H1 (cell line): Measurements from ENCODE around the gene BRD1. TPM values are rescaled to one million over a fixed set of nuclear protein-coding genes. Genes with fewer than 3 reads are reported as not detected.

Source experiments
- BCL11A ChIP-seq, 2 experiments: IDR thresholded peaks; one replicate each; pipeline ENCODE4 v1.6.1; 2011; ENCODE audit warnings: low read depth in 2 of 2, low read length in 2 of 2, mild to moderate bottlenecking in 2 of 2
- CHD2 ChIP-seq: IDR thresholded peaks from 2 replicates; pipeline ENCODE4 v1.6.1; 2012; ENCODE audit warnings: low read length, improper control_type of control experiment
- CREB1 ChIP-seq: IDR thresholded peaks from 2 replicates; pipeline ENCODE4 v1.6.1; 2012; ENCODE audit warnings: inconsistent platforms
- CTCF ChIP-seq, 3 experiments: IDR thresholded peaks; 1 replicate in 2 of 3; 2 replicates in 1 of 3; pipeline versions ENCODE4 v1.5.1 to v1.6.1; 2011; ENCODE audit warnings: low read length in 3 of 3, mild to moderate bottlenecking in 3 of 3, inconsistent platforms in 2 of 3, low read depth in 1 of 3, moderate library complexity in 1 of 3; ENCODE audit not compliant: insufficient read depth in 1 of 3; ENCODE audit errors: control extremely low read depth in 1 of 3
- E2F6 ChIP-seq: IDR thresholded peaks from 2 replicates; pipeline ENCODE4 v1.6.1; 2012; ENCODE audit warnings: inconsistent platforms
- GABPA ChIP-seq: IDR thresholded peaks from 2 replicates; pipeline ENCODE4 v1.6.1; 2011; ENCODE audit warnings: mild to moderate bottlenecking, low read length, moderate library complexity, borderline replicate concordance; ENCODE audit not compliant: insufficient read depth
- JUND ChIP-seq: IDR thresholded peaks from 2 replicates; pipeline ENCODE4 v1.6.1; 2011; ENCODE audit warnings: mild to moderate bottlenecking, improper control_type of control experiment, low read length
- KDM4A ChIP-seq: IDR thresholded peaks from one replicate; pipeline ENCODE4 v1.7.1; 2012; ENCODE audit warnings: low read depth, mild to moderate bottlenecking, moderate library complexity, low read length, inconsistent platforms; ENCODE audit not compliant: severe bottlenecking
- MAX ChIP-seq: IDR thresholded peaks from 2 replicates; pipeline ENCODE4 v1.6.1; 2012; ENCODE audit warnings: inconsistent platforms
- PHF8 ChIP-seq: fragments of 200-600 bp; sonication (generic); conservative IDR thresholded peaks from 2 replicates; pipeline ENCODE4 v1.7.1; 2012; ENCODE audit warnings: low read depth, mild to moderate bottlenecking, inconsistent platforms, low read length, moderate library complexity
- POLR2A ChIP-seq, 2 experiments: IDR thresholded peaks; 1 replicate in 1 of 2; 2 replicates in 1 of 2; pipeline ENCODE4 v1.6.1; 2011; ENCODE audit warnings: low read depth in 2 of 2, low read length in 2 of 2, mild to moderate bottlenecking in 2 of 2; ENCODE audit errors: control extremely low read depth in 1 of 2
- SRF ChIP-seq: IDR thresholded peaks from 2 replicates; pipeline ENCODE4 v1.6.1; 2011; ENCODE audit warnings: mild to moderate bottlenecking, low read depth, low read length, moderate library complexity
- TCF12 ChIP-seq: IDR thresholded peaks from 2 replicates; pipeline ENCODE4 v1.6.1; 2011; ENCODE audit warnings: low read depth, mild to moderate bottlenecking, low read length
- YY1 ChIP-seq: IDR thresholded peaks from 2 replicates; pipeline ENCODE4 v1.6.1; 2011; ENCODE audit warnings: low read depth, mild to moderate bottlenecking, low read length
- polyA plus RNA-seq, 7 experiments: library from polyadenylated mRNA; depleted of rRNA in 3 of 7; stranded (reverse) in 5 of 7; unstranded in 2 of 7; fragments of >200 nt in 5 of 7; fragments of 200-250 nt in 2 of 7; gene quantifications; 1 replicate in 5 of 7; 2 replicates in 1 of 7; 4 replicates in 1 of 7; pipeline versions ENCODE4 v1.2.1 to v1.2.3, GENCODE V29; 2011 to 2013; ENCODE audit warnings: missing spikeins in 2 of 7, mixed read lengths in 2 of 7
- total RNA-seq: library from RNA; stranded (reverse); fragmentation: NEBNext Ultra II Directional; extraction: Animal tissue kit (Norgen Biotek cat#: 25700); gene quantifications from 2 replicates; pipeline ENCODE4 v1.2.1, GENCODE V29; 2021

Gene BRD1
- total and polyA plus RNA-seq, 2 of the 8 experiments (the other 6 are each of a cell fraction or from before 2014, with no cell fraction given) = 6.8 to 34.0 TPM

GRCh38 chr22:49827853-49828598 lies at the start of gene BRD1 (continued):
- TF ChIP-seq JUND (no peak), KDM4A (peak; percentile 29), SRF (no peak), CREB1 (0 out of 2 replicates have a peak, but pooled peaks have one; percentile 35), CHD2 (no peak), POLR2A (IDR thresholded peaks at IDR 0.05; ENCODE audit: control extremely low read depth in 1 of 2, low read depth in 2 of 2, low read length in 2 of 2) (0 out of 3 replicates have a peak, but pooled peaks of 1 of the 2 experiments have one; percentile 37), YY1 (peak; percentile 32; the same call in 1 of the 2 replicates), E2F6 (0 out of 2 replicates have a peak, but pooled peaks have one; percentile 25), BCL11A (IDR thresholded peaks at IDR 0.05; ENCODE audit: low read depth in 2 of 2, low read length in 2 of 2) (no peak), GABPA (no peak), TCF12 (no peak), MAX (peak; percentile 64; the same call in 1 of the 2 replicates), PHF8 (no peak; the same call in 1 of the 2 replicates), CTCF (IDR thresholded peaks at IDR 0.05; ENCODE audit: control extremely low read depth in 1 of 3, insufficient read depth in 1 of 3, low read depth in 1 of 3, low read length in 3 of 3) (no peak)
